ENCODE results near the gene OR5K1. TPM values are rescaled to one million over a fixed set of nuclear protein-coding genes. Genes with fewer than 3 reads are reported as not detected.

The OR5K1 gene
- total RNA-seq, 6 experiments from 2014 or later: not detected

GRCh38 chr3:98445949-98446406, 17.0 kb upstream of the OR5K1 start:
- no peak for DNase-seq
- Mint-ChIP-seq H3K9me3 (no peaks in the 10 kb centered on the region), H3K4me3 (no peak overlapping the region), H3K27me3 (ENCODE audit: insufficient read depth) (no peaks in the 10 kb centered on the region; the same call in 1 of the 2 replicates), H3K36me3 (ENCODE audit: low read depth) (no peaks in the 10 kb centered on the region), H3K27ac (no peak overlapping the region), H3K4me1 (ENCODE audit: low read depth) (no peaks in the 10 kb centered on the region)
- TF ChIP-seq CTCF (IDR thresholded peaks at IDR 0.05): no peak

- DNase-seq: no peak
- H3K27me3 Mint-ChIP-seq (ENCODE audit: insufficient read depth): no peaks in the 10 kb centered on the region; the same call in none of the 2 replicates
- H3K36me3 Mint-ChIP-seq (ENCODE audit: low read depth): no peaks in the 10 kb centered on the region
- H3K9me3 Mint-ChIP-seq: no peaks in the 10 kb centered on the region
- no peaks in the 10 kb centered on the region for H3K4me1 Mint-ChIP-seq (ENCODE audit: low read depth)
- H3K4me3 Mint-ChIP-seq: no peak overlapping the region
- H3K27ac Mint-ChIP-seq: no peak overlapping the region
- TF ChIP-seq CTCF (IDR thresholded peaks at IDR 0.05): no peak
Observed at GRCh38 chr3:98449606-98450193, 13.3 kb upstream of the OR5K1 start.

- H3K4me1 Mint-ChIP-seq (ENCODE audit: low read depth): no peaks in the 10 kb centered on the region
- H3K27ac Mint-ChIP-seq: no peak overlapping the region
- H3K27me3 Mint-ChIP-seq (ENCODE audit: insufficient read depth): no peaks in the 10 kb centered on the region; the same call in none of the 2 replicates
- no peak overlapping the region for H3K4me3 Mint-ChIP-seq
- no peaks in the 10 kb centered on the region for H3K36me3 Mint-ChIP-seq (ENCODE audit: low read depth)
- TF ChIP-seq CTCF (IDR thresholded peaks at IDR 0.05): no peak
- no peak for DNase-seq
- no peaks in the 10 kb centered on the region; the same call in 1 of the 2 replicates for H3K9me3 Mint-ChIP-seq
Observed at GRCh38 chr3:98450372-98450771, 12.6 kb upstream of the OR5K1 start.

- H3K4me1 Mint-ChIP-seq (ENCODE audit: low read depth): no peaks in the 10 kb centered on the region
- no peaks in the 10 kb centered on the region; the same call in 1 of the 2 replicates for H3K9me3 Mint-ChIP-seq
- H3K27ac Mint-ChIP-seq: no peak overlapping the region
- no peaks in the 10 kb centered on the region; the same call in none of the 2 replicates for H3K27me3 Mint-ChIP-seq (ENCODE audit: insufficient read depth)
- no peak overlapping the region for H3K4me3 Mint-ChIP-seq
- DNase-seq: no peak
- TF ChIP-seq CTCF (IDR thresholded peaks at IDR 0.05): no peak
- H3K36me3 Mint-ChIP-seq (ENCODE audit: low read depth): no peaks in the 10 kb centered on the region
Observed at GRCh38 chr3:98453827-98454226, 9.2 kb upstream of the OR5K1 start.

GRCh38 chr3:98454929-98455328, 8.1 kb upstream of the OR5K1 start:
- Mint-ChIP-seq H3K4me3 (no peak overlapping the region), H3K36me3 (ENCODE audit: low read depth) (no peaks in the 10 kb centered on the region)

More at GRCh38 chr3:98454929-98455328, 8.1 kb upstream of the OR5K1 start:
- Mint-ChIP-seq H3K27me3 (ENCODE audit: insufficient read depth) (no peaks in the 10 kb centered on the region; the same call in none of the 2 replicates), H3K4me1 (ENCODE audit: low read depth) (no peaks in the 10 kb centered on the region), H3K27ac (no peak overlapping the region), H3K9me3 (no peaks in the 10 kb centered on the region; the same call in 1 of the 2 replicates)
- no peak for TF ChIP-seq CTCF (IDR thresholded peaks at IDR 0.05)
- DNase-seq: no peak
